ENCODE data around the gene GHRL.
A peak's percentile ranks its signal among the peaks of the same experiment; 100 is the strongest.

GHRL gene

GRCh38 chr3:10286133-10286524 lies 6.6 kb downstream of the GHRL start:
- Histone ChIP-seq H3K4me3 (ENCODE audit: low read depth in 1 of 2, low read length in 1 of 2) (no peak overlapping the region), H3K27me3 (no peaks in the 10 kb centered on the region), H3K4me1 (ENCODE audit: control insufficient read depth in 1 of 2, insufficient read depth in 1 of 2, low read depth in 1 of 2, low read length in 1 of 2) (peaks cover 0 to 2% of the 10 kb centered on the region in 2 experiments), H3K27ac (peak overlapping the region; percentile 35), H3K36me3 (peaks cover 85% of the 10 kb centered on the region), H3K9me3 (no peaks in the 10 kb centered on the region)
- TF ChIP-seq, protein P1, sequence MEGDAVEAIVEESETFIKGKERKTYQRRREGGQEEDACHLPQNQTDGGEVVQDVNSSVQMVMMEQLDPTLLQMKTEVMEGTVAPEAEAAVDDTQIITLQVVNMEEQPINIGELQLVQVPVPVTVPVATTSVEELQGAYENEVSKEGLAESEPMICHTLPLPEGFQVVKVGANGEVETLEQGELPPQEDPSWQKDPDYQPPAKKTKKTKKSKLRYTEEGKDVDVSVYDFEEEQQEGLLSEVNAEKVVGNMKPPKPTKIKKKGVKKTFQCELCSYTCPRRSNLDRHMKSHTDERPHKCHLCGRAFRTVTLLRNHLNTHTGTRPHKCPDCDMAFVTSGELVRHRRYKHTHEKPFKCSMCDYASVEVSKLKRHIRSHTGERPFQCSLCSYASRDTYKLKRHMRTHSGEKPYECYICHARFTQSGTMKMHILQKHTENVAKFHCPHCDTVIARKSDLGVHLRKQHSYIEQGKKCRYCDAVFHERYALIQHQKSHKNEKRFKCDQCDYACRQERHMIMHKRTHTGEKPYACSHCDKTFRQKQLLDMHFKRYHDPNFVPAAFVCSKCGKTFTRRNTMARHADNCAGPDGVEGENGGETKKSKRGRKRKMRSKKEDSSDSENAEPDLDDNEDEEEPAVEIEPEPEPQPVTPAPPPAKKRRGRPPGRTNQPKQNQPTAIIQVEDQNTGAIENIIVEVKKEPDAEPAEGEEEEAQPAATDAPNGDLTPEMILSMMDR (IDR thresholded peaks at IDR 0.05): no peak

DNA sequence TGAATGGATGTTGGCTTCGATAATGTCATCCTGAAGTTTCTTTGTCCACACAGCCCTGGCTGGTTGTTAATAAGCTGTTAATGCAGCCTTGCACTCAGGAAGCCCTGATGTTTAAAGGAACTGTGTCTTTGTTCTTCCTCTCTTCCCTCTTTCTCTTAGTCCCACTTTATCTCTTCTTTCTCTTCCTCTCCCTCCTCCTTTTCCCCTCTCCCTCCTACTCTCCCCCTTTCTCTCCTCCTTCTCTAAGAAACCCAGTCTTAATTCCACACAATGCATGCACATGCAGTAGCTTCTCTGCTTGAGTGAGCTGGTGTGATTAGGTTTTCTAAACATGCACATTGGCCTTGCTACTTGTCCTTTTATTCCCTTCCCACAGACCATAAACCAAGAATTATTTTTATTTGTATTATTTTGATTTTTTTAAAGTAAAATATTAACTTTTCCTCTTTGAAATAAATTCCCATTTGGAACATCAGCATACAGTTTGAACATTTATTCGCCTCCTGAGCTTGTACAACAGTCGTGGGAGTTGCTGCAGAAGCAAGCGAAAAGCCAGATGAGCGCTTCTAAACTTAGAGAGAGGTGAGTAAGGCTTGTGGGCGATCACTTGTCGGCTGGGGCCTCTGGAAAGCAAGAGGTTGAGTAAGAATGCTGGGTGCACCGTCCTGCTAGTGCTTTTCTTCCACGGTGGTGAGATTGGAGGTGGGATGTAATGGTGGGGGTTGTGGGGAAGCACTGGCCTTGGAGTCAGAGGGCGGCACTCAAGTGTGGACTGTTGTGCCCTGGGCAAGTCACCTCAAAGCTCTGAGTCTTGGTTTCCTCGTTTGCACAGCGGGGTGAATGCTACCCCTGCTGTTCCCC lies 7.2 kb downstream of the GHRL start:
- Histone ChIP-seq H3K27me3 (no peaks in the 10 kb centered on the region), H3K4me3 (ENCODE audit: low read depth in 1 of 2, low read length in 1 of 2) (no peak overlapping the region), H3K36me3 (peaks cover 85% of the 10 kb centered on the region), H3K9me3 (no peaks in the 10 kb centered on the region), H3K4me1 (ENCODE audit: control insufficient read depth in 1 of 2, insufficient read depth in 1 of 2, low read depth in 1 of 2, low read length in 1 of 2) (no peaks in the 10 kb centered on the region), H3K27ac (no peak overlapping the region)
- TF ChIP-seq, protein P1 (IDR thresholded peaks at IDR 0.05): no peak

DNA sequence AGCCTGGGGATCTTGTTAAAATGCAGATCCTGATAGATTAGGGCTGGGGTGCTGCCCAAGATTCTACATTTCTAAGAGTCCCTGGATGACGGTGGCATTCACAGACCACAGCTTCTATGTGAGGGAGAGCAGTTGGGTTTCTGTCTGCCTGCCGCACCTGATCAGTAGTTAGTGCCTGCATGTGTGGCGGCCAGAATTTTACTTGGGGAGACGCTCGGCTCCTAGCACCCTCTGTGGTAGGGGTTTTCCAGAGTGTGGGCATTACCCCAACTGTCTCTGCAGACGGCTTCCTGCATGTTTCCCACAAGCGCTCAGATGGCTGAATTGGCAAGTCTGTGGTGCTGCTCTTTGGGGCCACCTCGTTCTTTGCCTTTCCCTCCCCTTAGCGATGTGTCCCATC lies 8.3 kb downstream of the GHRL start:
- no peaks in the 10 kb centered on the region for H3K9me3 ChIP-seq
- TF ChIP-seq, protein P1 (IDR thresholded peaks at IDR 0.05): no peak
- no peaks in the 10 kb centered on the region for H3K4me1 ChIP-seq (ENCODE audit: control insufficient read depth in 1 of 2, insufficient read depth in 1 of 2, low read depth in 1 of 2, low read length in 1 of 2)
- H3K36me3 ChIP-seq: peaks cover 85% of the 10 kb centered on the region
- no peak overlapping the region for H3K27ac ChIP-seq
- no peak overlapping the region for H3K4me3 ChIP-seq (ENCODE audit: low read depth in 1 of 2, low read length in 1 of 2)
- H3K27me3 ChIP-seq: no peaks in the 10 kb centered on the region

- TF ChIP-seq, protein P1 (IDR thresholded peaks at IDR 0.05): no peak
- Histone ChIP-seq H3K36me3 (peaks cover 85% of the 10 kb centered on the region), H3K9me3 (no peaks in the 10 kb centered on the region), H3K4me1 (ENCODE audit: control insufficient read depth in 1 of 2, insufficient read depth in 1 of 2, low read depth in 1 of 2, low read length in 1 of 2) (no peaks in the 10 kb centered on the region), H3K4me3 (ENCODE audit: low read depth in 1 of 2, low read length in 1 of 2) (no peak overlapping the region), H3K27me3 (no peaks in the 10 kb centered on the region), H3K27ac (no peak overlapping the region)
These were observed 9.1 kb downstream of the GHRL start for GRCh38 chr3:10283638-10284037.

DNA sequence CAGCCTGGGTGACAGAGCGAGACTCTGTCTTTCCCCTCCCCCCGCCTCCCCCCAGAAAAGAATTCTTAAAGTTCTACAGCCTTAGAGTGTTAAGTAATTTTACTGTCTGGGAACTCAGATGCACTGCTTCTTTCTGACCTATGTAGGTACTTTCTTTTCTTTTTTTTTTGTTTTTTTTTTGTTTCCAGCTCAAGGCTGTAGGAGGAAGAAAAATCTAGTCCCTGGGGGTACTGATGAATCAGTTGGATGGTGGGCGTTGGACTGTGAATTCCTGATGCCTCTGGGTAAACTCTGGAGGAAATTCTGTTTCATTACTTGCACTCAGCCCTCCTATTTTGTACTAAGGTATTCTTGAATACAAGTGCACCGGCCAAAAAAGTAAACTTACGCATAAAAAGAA lies 10.8 kb downstream of the GHRL start:
- Histone ChIP-seq H3K36me3 (peaks cover 88% of the 10 kb centered on the region), H3K9me3 (no peaks in the 10 kb centered on the region), H3K4me3 (ENCODE audit: low read depth in 1 of 2, low read length in 1 of 2) (no peak overlapping the region), H3K27me3 (no peaks in the 10 kb centered on the region), H3K4me1 (ENCODE audit: control insufficient read depth in 1 of 2, insufficient read depth in 1 of 2, low read depth in 1 of 2, low read length in 1 of 2) (no peaks in the 10 kb centered on the region), H3K27ac (no peak overlapping the region)
- TF ChIP-seq, protein P1 (IDR thresholded peaks at IDR 0.05): no peak

All from neutrophil (primary cell).